K562 (cell line): ENCODE data around the gene KMT5C. TPM values are rescaled to one million over a fixed set of nuclear protein-coding genes. Genes with fewer than 3 reads are reported as not detected.
A peak's percentile ranks its signal among the peaks of the same experiment; 100 is the strongest.

Experiments used
- ATF1 ChIP-seq, 2 experiments: fragments of 450-650 bp in 1 of 2; IDR thresholded peaks; 2 replicates each; pipeline ENCODE4 v1.6.1; 2016; ENCODE audit warnings: missing compliant biosample characterization in 1 of 2, missing genetic modification characterization in 1 of 2
- BHLHE40 ChIP-seq: IDR thresholded peaks from 2 replicates; pipeline ENCODE4 v1.6.1; 2011; ENCODE audit warnings: low read length, improper control_type of control experiment
- FOXA3 ChIP-seq, 2 experiments: fragments of 450-650 bp in 1 of 2; sonication (generic) in 1 of 2; formaldehyde crosslinking; IDR thresholded peaks in 1 of 2; conservative IDR thresholded peaks in 1 of 2; 2 replicates each; pipeline versions ENCODE4 v1.4.0 to v1.8.0; 2020 to 2022; ENCODE audit warnings: mild to moderate bottlenecking in 2 of 2, missing genetic modification reagents in 1 of 2
- HNRNPK ChIP-seq: fragments of 200-400 bp; formaldehyde crosslinking; IDR thresholded peaks from one replicate; pipeline ENCODE4 v1.6.1; 2018; ENCODE audit warnings: mild to moderate bottlenecking, low read depth, low read length; ENCODE audit not compliant: poor library complexity, severe bottlenecking
- MTA3 ChIP-seq: fragments of 450-650 bp; formaldehyde crosslinking; IDR thresholded peaks from 2 replicates; pipeline ENCODE4 v1.6.1; 2017; ENCODE audit warnings: mild to moderate bottlenecking, borderline replicate concordance
- TOE1 ChIP-seq, 2 experiments: fragments of 450-650 bp in 1 of 2; sonication (generic) in 1 of 2; formaldehyde crosslinking in 1 of 2; IDR thresholded peaks; 2 replicates each; pipeline versions ENCODE4 v1.7.1 to v1.8.0; 2016 to 2022; ENCODE audit warnings: borderline replicate concordance in 2 of 2, mild to moderate bottlenecking in 2 of 2, antibody characterized with exemption in 1 of 2, inconsistent platforms in 1 of 2, low read depth in 1 of 2, missing genetic modification reagents in 1 of 2, moderate library complexity in 1 of 2
- USF2 ChIP-seq: sonication (generic); formaldehyde crosslinking; IDR thresholded peaks from 2 replicates; pipeline ENCODE4 v1.5.0; 2020; ENCODE audit warnings: missing genetic modification reagents
- ZNF57 ChIP-seq: fragments of 450-650 bp; formaldehyde crosslinking; IDR thresholded peaks from 2 replicates; pipeline ENCODE4 v1.4.0; 2020; ENCODE audit warnings: mild to moderate bottlenecking, moderate library complexity
- ZNF583 ChIP-seq: fragments of 250-450 bp; sonication (Bioruptor Pico); IDR thresholded peaks from 2 replicates; pipeline ENCODE4 v1.4.0; 2020
- ZNF76 ChIP-seq: fragments of 250-450 bp; sonication (Bioruptor Pico); IDR thresholded peaks from 2 replicates; pipeline ENCODE4 v1.4.0; 2020; ENCODE audit warnings: mild to moderate bottlenecking, moderate library complexity, borderline replicate concordance
- polyA plus RNA-seq, 8 experiments: library from polyadenylated mRNA; depleted of rRNA in 4 of 8; stranded (reverse) in 5 of 8; unstranded in 3 of 8; fragments of >200 nt; fragmentation: Nextera tagmentation in 2 of 8; fragmentation: Illumina TruSeq in 1 of 8; extraction: Ambion mirVana in 2 of 8; extraction: Trizol in 1 of 8; gene quantifications; 2 replicates each; pipeline versions ENCODE4 v1.2.1 to v1.2.3, GENCODE V29; 2011 to 2014; ENCODE audit warnings: inconsistent platforms in 1 of 8, missing spikeins in 1 of 8
- total RNA-seq, 7 experiments: library from RNA; depleted of rRNA in 6 of 7; stranded (reverse); fragments of >200 nt in 6 of 7; fragmentation: Illumina TruSeq in 2 of 7; extraction: Trizol in 2 of 7; gene quantifications; 2 replicates each; pipeline versions ENCODE4 v1.2.1 to v1.2.3, GENCODE V29; 2011 to 2021; ENCODE audit warnings: low replicate concordance in 1 of 7
- TF ChIP-seq, protein P1 (sequence below): fragments of 450-650 bp; IDR thresholded peaks from 2 replicates; pipeline ENCODE4 v1.6.1; 2017; ENCODE audit warnings: antibody characterized with exemption, mild to moderate bottlenecking

Gene KMT5C
- total and polyA plus RNA-seq, 9 of the 15 experiments (the other 6 are each of a cell fraction or from before 2014, with no cell fraction given), result 0.15 to 53.5 (median 16.6) TPM

- TF ChIP-seq, protein P1, sequence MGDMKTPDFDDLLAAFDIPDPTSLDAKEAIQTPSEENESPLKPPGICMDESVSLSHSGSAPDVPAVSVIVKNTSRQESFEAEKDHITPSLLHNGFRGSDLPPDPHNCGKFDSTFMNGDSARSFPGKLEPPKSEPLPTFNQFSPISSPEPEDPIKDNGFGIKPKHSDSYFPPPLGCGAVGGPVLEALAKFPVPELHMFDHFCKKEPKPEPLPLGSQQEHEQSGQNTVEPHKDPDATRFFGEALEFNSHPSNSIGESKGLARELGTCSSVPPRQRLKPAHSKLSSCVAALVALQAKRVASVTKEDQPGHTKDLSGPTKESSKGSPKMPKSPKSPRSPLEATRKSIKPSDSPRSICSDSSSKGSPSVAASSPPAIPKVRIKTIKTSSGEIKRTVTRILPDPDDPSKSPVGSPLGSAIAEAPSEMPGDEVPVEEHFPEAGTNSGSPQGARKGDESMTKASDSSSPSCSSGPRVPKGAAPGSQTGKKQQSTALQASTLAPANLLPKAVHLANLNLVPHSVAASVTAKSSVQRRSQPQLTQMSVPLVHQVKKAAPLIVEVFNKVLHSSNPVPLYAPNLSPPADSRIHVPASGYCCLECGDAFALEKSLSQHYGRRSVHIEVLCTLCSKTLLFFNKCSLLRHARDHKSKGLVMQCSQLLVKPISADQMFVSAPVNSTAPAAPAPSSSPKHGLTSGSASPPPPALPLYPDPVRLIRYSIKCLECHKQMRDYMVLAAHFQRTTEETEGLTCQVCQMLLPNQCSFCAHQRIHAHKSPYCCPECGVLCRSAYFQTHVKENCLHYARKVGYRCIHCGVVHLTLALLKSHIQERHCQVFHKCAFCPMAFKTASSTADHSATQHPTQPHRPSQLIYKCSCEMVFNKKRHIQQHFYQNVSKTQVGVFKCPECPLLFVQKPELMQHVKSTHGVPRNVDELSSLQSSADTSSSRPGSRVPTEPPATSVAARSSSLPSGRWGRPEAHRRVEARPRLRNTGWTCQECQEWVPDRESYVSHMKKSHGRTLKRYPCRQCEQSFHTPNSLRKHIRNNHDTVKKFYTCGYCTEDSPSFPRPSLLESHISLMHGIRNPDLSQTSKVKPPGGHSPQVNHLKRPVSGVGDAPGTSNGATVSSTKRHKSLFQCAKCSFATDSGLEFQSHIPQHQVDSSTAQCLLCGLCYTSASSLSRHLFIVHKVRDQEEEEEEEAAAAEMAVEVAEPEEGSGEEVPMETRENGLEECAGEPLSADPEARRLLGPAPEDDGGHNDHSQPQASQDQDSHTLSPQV, result 0 out of 2 replicates have a peak, but pooled peaks have one; percentile 10
- no peak for TF ChIP-seq FOXA3 (CRISPR knock-in tag; conservative IDR thresholded peaks at IDR 0.05 in 1 of 2, IDR thresholded peaks at IDR 0.05 in 1 of 2)
- peak; percentile 15; the same call in 1 of the 2 replicates for TF ChIP-seq BHLHE40
- TF ChIP-seq USF2, result peak; percentile 35; the same call in 1 of the 2 replicates
- TF ChIP-seq ATF1 (CRISPR knock-in tag; IDR thresholded peaks at IDR 0.05), result no peak
- peak; percentile 20; the same call in 1 of the 2 replicates for TF ChIP-seq ATF1 (tag; IDR thresholded peaks at IDR 0.05)
- peak; percentile 56; the same call in 1 of the 2 replicates for TF ChIP-seq TOE1 (IDR thresholded peaks at IDR 0.05; ENCODE audit: borderline replicate concordance)
- TF ChIP-seq TOE1 (CRISPR knock-in tag; IDR thresholded peaks at IDR 0.05; ENCODE audit: borderline replicate concordance, low read depth), result no peak
- 0 out of 2 replicates have a peak, but pooled peaks have one; percentile 77 for TF ChIP-seq ZNF583 (CRISPR knock-in tag)
- no peak for TF ChIP-seq HNRNPK
- no peak for TF ChIP-seq MTA3
- TF ChIP-seq ZNF57 (CRISPR knock-in tag), result no peak
- TF ChIP-seq ZNF76 (CRISPR knock-in tag), result 0 out of 2 replicates have a peak, but pooled peaks have one; percentile 40
These were observed 38.7 kb upstream of the KMT5C start (continued) for GRCh38 chr19:55300886-55301458.
